Neural crest cell (in vitro differentiated cells): ENCODE data around the gene ARMH3. TPM values are rescaled to one million over a fixed set of nuclear protein-coding genes. Genes with fewer than 3 reads are reported as not detected.

ENCODE experiments used
- DNase-seq: peaks from one replicate; pipeline ENCODE4 v3.0.0; 2021; ENCODE audit warnings: low read depth, mixed read lengths, low spot score
- H3K27ac Mint-ChIP-seq: one replicate; pipeline ENCODE4 v1.8.0; 2021; ENCODE audit warnings: mild to moderate bottlenecking, mixed read lengths; ENCODE audit not compliant: unreplicated experiment
- H3K27me3 Mint-ChIP-seq: 2 replicates; pipeline ENCODE4 v1.8.0; 2021; ENCODE audit warnings: low read depth, mild to moderate bottlenecking, mixed read lengths
- H3K36me3 Mint-ChIP-seq: 2 replicates; pipeline ENCODE4 v1.8.0; 2021; ENCODE audit warnings: low read depth, mild to moderate bottlenecking, mixed read lengths
- H3K4me1 Mint-ChIP-seq: 2 replicates; pipeline ENCODE4 v1.8.0; 2021; ENCODE audit warnings: mixed read lengths
- H3K4me3 Mint-ChIP-seq: one replicate; pipeline ENCODE4 v1.8.0; 2021; ENCODE audit warnings: mild to moderate bottlenecking, mixed read lengths
- H3K9me3 Mint-ChIP-seq: 2 replicates; pipeline ENCODE4 v1.8.0; 2021; ENCODE audit warnings: mixed read lengths
- total RNA-seq: library from RNA; stranded (reverse); gene quantifications from 2 replicates; pipeline ENCODE4 v1.2.1, GENCODE V29; 2021
- TF ChIP-seq, protein P1 (sequence below): fragments of 200-600 bp; sonication (generic); conservative IDR thresholded peaks from 2 replicates; pipeline ENCODE4 v1.5.0; 2021; ENCODE audit warnings: antibody characterized with exemption, mild to moderate bottlenecking

The ARMH3 gene
- total RNA-seq, 1 donor from 2014 or later, result 24.4 TPM

DNA sequence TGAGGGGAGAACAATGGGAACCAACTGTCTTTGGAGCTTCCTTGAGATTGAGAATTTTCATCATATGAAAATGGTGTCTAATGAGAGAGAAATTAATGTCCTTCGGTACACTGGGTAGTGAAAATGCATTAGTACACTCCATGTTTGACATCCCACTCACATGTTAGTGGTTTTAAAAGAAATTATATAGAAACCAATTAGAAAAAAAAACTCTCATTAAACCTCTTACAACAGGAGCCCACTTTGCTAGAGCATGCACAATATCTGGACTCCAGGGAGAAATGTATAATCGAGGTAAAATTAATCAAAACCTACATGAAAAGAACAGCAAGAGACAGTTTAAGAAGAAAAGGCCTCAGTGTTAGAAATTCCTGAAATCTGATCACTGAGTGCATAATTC is 133.1 kb downstream of the ARMH3 start:
- Mint-ChIP-seq H3K36me3 (peaks cover 4% of the 10 kb centered on the region), H3K9me3 (no peaks in the 10 kb centered on the region), H3K27ac (no peak overlapping the region), H3K27me3 (no peaks in the 10 kb centered on the region), H3K4me3 (no peak overlapping the region), H3K4me1 (peaks cover 15% of the 10 kb centered on the region)
- DNase-seq, result no peak
- TF ChIP-seq, protein P1, sequence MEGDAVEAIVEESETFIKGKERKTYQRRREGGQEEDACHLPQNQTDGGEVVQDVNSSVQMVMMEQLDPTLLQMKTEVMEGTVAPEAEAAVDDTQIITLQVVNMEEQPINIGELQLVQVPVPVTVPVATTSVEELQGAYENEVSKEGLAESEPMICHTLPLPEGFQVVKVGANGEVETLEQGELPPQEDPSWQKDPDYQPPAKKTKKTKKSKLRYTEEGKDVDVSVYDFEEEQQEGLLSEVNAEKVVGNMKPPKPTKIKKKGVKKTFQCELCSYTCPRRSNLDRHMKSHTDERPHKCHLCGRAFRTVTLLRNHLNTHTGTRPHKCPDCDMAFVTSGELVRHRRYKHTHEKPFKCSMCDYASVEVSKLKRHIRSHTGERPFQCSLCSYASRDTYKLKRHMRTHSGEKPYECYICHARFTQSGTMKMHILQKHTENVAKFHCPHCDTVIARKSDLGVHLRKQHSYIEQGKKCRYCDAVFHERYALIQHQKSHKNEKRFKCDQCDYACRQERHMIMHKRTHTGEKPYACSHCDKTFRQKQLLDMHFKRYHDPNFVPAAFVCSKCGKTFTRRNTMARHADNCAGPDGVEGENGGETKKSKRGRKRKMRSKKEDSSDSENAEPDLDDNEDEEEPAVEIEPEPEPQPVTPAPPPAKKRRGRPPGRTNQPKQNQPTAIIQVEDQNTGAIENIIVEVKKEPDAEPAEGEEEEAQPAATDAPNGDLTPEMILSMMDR, result no peak

DNA sequence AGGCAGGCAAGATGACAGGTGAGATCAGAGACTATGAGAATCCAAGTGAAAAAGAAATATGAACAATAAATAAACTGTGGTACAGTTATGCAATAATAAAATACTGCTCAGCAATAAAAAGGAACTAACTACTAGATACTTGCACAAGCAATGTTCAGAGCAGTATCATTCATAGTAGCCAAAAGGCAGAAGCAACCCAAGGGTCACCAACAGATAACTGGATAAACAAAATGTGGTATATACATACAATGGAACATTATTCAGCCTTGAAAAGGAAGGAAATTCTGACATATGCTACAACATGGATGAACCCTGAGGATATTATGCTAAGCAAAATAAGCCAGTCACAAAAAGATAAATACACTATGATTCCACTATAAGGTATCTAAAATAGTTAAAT is 135.4 kb downstream of the ARMH3 start:
- H3K4me3 Mint-ChIP-seq, result no peak overlapping the region
- DNase-seq, result no peak
- H3K36me3 Mint-ChIP-seq, result peaks cover 4% of the 10 kb centered on the region
- H3K27me3 Mint-ChIP-seq, result no peaks in the 10 kb centered on the region
- TF ChIP-seq, protein P1, result no peak
- H3K27ac Mint-ChIP-seq, result no peak overlapping the region
- H3K9me3 Mint-ChIP-seq, result no peaks in the 10 kb centered on the region
- peaks cover 15% of the 10 kb centered on the region for H3K4me1 Mint-ChIP-seq

DNA sequence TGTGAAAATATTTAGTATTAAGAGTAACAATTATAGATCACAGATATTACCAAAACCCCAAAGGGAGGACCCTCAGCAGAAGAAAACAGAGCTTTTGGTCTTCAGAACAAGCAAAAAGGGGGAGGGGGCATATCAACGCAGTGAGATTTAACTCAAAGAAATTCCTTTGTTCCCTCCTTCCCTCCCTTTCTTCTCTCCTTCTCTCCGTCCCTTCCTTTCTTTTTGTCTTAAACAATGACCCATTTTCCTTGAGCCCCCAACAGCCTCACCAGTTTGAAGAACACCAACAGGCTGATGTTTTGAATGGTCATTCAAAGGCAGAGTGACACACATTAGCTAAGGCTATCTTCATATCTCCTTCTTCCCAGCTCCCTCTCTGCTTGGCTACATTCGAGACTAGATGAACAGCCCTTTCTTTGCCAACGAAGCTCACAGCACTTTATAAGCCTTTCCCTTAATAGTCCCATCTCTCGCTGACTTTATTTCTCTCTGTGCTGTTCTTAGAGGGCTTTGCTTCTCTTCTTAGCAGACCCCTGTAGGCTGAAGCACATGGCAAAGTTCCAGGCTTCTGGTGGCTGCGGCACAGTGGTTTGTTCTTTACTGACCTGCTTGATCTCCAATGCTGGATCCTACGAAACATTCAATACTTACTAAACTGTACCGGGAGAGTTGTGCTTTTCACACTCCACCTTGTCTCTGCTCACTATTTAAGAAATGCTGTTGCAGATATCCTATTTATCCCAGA is 136.8 kb downstream of the ARMH3 start:
- DNase-seq, result no peak
- peak overlapping the region; percentile 92 for H3K27ac Mint-ChIP-seq
- TF ChIP-seq, protein P1, result no peak
- peaks cover 15% of the 10 kb centered on the region for H3K4me1 Mint-ChIP-seq
- H3K27me3 Mint-ChIP-seq, result no peaks in the 10 kb centered on the region
- H3K9me3 Mint-ChIP-seq, result no peaks in the 10 kb centered on the region
- no peak overlapping the region for H3K4me3 Mint-ChIP-seq
- peaks cover 4% of the 10 kb centered on the region for H3K36me3 Mint-ChIP-seq

DNA sequence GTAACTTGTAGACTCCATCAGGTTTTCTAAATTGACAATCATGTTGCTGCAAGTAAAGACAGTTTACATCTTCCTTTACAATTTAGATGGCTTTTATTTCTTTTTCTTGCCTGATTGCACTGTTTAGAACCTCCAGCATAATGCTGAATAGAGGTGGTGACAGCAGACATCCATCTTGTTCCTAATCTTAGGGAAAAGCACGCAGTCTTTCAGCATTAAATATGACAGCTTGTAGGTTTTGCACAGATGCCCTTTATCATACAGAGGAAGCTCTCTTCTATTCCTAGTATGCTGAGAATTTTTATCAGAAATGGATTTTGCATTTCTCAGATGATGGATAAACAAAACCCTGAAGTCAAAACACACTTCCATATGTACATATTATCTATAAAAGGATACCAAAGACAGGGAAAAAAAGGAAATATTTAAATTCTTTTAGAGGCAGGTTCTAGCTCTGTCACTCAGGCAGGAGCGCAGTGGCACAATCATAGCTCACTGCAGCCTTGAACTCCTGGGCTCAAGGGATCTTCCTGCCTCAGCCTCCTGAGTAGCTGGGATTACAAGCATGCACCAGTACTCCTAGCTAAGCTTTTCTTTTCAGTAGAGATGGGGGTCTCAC is 143.3 kb downstream of the ARMH3 start:
- no peak overlapping the region for H3K4me3 Mint-ChIP-seq
- H3K27ac Mint-ChIP-seq, result no peak overlapping the region
- H3K4me1 Mint-ChIP-seq, result no peaks in the 10 kb centered on the region
- TF ChIP-seq, protein P1, result no peak
- no peaks in the 10 kb centered on the region for H3K27me3 Mint-ChIP-seq
- H3K9me3 Mint-ChIP-seq, result no peaks in the 10 kb centered on the region
- peaks cover 3% of the 10 kb centered on the region for H3K36me3 Mint-ChIP-seq
- DNase-seq, result no peak

DNA sequence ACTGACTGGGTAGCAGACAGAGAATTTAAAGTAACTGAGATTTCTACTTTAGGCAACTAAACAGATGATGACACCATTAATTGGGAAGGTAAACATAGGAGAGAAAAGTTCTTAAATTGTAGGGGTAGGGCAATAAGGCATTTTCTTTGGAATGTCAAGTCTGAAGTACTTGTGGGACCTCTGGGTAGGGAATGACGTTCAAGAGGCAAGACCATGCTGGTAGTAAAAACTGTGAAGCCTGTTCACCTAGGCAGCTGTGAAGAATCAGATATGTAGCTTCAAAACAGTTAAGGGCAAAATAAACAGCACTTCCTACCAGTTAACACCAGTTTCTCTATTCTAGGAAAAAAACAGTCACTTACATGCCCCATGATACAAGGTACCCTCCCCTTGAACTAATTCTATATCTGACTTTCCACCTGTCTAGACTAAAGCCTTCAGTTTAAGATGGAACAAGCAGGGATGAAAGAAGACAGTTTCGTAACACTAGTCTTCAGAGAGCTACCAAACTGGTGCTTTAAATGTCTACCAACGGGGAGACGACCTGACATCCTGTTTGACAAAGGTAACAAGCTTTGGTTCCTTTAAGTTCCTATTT is 149.3 kb downstream of the ARMH3 start:
- TF ChIP-seq, protein P1, result no peak
- H3K4me1 Mint-ChIP-seq, result peaks cover 13% of the 10 kb centered on the region
- H3K4me3 Mint-ChIP-seq, result no peak overlapping the region
- no peak overlapping the region for H3K27ac Mint-ChIP-seq
- no peaks in the 10 kb centered on the region for H3K9me3 Mint-ChIP-seq
- H3K27me3 Mint-ChIP-seq, result no peaks in the 10 kb centered on the region
- DNase-seq, result no peak
- no peaks in the 10 kb centered on the region for H3K36me3 Mint-ChIP-seq
